NCI-H446 treated with DMSO at 0.1 percent for 48 hours (cell line): ENCODE measurements around the gene OCSTAMP.

Source experiments
- DNase-seq: peaks from one replicate; lab custom pipeline; 2025; lab: John Stamatoyannopoulos, UW

Gene OCSTAMP

DNA sequence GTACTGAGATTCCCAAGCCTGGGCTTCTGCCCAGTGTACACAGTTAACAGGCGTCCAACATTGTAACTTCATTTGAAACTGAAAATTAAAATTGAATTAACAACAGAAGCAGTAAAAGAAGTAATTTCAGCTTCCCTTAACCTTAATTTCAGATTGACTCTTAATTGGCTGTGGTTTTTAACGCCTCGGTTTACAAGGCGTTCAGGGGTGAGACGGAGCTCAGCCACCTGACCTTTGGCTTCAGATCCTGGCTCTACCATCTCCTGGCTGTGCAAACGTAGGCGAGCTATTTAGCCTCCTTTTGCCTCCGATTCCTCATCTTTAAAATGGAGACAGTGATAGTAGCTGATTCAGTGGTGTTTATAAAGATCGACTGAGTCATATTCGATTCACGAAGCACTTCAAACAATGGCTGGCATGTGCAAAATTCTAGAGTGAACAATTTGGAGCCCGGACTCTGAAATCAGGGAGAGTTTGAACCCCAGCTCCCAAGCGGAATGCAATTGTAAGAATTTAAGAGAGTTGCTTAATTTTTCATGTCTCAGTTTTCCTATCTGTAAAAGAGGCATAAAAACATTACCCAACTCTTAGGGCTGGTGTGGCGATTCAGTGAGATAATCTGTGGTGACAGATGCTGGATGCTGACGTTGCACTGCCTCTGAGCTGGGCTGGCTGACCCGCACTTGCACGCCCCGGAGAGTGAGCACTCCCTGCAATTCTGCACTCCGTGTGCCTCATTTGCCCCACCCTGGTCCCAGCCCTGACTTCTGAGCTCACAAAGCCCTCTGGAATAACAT lies 23.5 kb upstream of the OCSTAMP start:
- no peak for DNase-seq

- no peak for DNase-seq
Measured at GRCh38 chr20:46573234-46573633, 22.8 kb upstream of the OCSTAMP start.

DNA sequence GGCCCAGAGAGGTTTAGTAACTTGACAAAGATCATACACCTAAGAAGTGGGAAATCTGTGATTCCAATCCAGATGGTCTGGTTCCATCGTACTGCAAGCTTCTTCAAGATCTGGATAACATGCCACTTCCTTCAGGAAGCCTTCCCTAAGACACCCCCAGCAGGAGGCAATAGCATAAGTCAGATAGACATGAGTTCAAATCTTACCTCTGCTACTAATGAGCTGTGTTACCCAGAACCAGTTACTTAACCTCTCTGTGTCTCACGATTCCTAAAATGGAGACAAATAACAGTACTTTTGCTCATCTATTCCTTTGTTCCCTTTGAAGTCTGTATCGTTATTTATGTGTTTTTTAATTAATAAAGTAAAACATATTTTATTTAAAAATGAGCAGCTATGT lies 22.3 kb upstream of the OCSTAMP start:
- no peak for DNase-seq

DNA sequence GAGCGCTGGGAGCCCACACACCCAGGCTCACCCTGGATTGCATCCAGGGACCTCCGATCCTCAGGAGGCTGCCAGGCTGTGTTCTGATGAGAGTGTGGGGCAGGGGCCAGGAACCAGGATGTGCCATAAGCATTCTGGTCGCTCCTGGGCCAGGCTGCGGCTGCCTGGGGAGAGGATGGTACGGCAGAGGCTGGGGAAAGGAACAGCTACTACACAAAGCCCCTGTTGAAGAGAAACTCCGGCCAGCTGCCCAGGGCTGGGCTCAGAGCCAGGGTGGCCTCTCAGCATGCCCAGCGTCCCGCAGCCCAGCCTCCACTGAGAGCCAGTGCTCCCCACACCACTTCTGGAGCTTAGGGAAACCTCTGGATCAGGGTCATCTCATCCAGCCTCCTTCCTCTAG lies 21.7 kb upstream of the OCSTAMP start:
- DNase-seq, result no peak

DNA sequence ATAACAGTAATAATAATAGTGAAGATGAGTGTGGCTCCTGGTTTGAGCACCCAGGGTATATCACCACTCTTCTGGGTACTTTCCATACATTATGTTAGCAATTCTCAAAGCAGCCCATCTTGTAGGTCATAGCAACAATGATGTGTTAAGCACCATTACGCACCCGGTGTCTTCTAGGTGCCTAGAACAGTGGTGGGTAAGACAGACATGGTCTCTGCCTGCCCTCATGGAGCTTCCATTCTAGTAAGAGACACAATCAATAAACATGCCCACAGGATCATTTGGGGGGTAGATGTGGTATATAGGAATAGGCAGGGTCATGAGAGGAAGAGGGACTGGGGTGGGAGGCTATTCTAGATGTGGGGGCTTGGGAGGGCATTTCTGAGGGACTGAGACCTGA lies 21.0 kb upstream of the OCSTAMP start:
- no peak for DNase-seq

DNA sequence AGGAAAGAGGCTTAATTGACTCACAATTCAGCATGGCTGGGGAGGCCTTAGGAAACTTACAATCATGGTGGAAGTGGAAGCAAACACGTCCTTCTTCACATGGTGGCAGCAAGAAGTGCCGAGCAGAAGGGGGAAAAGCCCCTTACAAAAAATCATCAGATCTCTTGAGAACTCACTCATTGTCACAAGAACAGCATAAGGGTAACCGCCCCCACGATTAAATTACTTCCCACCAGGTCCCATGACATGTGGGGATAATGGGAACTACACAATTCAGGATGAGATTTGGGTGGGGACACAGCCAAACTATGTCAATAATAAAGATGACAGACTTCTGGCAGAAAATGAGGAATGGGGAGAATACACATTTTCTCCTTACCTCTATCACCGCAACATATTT lies 20.5 kb upstream of the OCSTAMP start:
- no peak for DNase-seq

DNA sequence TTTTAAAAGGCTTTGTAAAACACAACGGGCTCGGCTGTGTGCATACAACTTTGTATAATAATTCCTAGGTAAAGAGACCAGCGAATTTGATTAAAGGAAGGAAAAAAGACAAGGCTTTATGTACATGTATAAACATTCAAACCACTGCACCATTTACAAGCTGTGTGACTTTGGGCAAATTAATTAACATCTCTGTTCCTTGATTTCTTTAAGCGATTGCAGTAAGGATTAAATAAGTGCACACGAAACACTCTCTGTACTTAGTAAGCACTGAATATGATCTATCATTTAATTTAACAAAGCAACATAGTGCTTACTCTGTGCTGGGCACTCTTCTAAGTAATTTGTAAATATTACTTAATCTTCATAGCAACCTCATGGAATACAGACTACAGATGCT lies 19.5 kb upstream of the OCSTAMP start:
- no peak for DNase-seq

DNA sequence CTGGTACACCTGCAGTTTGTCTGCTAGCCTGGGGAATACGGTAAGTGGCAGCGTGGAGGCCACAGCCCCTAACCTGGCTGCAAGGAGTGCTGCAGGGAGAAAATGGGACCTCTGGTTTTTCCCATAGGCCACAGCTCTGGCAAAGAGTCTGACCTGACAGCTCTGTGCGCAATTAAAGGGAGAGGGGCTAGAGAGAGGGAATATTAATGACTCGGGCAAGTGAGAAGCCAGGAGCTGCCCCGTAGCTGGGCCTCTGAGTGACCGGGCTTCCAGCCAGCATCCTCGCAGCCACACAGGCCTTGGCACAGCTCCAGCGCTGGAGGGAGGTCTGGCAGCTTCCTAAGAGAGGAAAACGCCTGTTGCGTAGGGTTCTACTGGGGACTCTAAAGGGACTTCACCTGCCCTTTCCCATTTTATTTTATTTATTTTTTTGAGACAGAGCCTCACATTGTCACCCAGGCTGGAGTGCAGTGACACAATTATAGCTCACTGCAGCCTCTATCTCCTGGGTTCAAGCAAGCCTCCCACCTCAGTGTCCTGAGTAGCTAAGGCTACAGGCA lies 18.2 kb upstream of the OCSTAMP start:
- peak; percentile 84 for DNase-seq

DNA sequence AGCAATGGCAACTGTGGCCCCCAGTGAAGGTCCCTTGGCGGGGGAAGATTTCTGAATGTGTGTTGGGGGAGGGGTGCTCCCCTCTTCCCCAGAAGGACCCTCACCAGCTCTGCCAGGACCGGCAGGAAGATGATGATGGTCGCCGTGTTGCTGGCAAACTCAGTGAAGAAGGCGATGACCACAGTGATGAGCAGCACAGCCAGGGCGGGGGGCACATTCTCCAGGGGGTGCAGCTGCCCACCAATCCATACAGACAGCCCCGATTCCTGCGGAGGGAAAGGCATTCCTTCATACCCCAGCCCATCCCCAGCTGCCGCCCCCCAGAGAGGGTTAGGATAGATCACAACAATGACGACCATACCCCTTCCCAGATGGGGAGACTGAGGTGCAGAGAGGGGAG lies 15.7 kb upstream of the OCSTAMP start:
- no peak for DNase-seq

GRCh38 chr20:46564241-46564957 lies 13.9 kb upstream of the OCSTAMP start:
- no peak for DNase-seq

- DNase-seq, result no peak
Measured at GRCh38 chr20:46563860-46564221, 13.4 kb upstream of the OCSTAMP start.

GRCh38 chr20:46563170-46563859 lies 12.9 kb upstream of the OCSTAMP start:
- no peak for DNase-seq

- DNase-seq, result no peak
Measured at GRCh38 chr20:46562373-46563169, 12.1 kb upstream of the OCSTAMP start.

- DNase-seq, result no peak
Measured at GRCh38 chr20:46562009-46562372, 11.5 kb upstream of the OCSTAMP start.

- DNase-seq, result no peak
Measured at GRCh38 chr20:46559685-46560440, 9.4 kb upstream of the OCSTAMP start.

GRCh38 chr20:46559001-46559400 lies 8.5 kb upstream of the OCSTAMP start:
- DNase-seq, result no peak

- no peak for DNase-seq
Measured at GRCh38 chr20:46558511-46558959, 8.1 kb upstream of the OCSTAMP start.

GRCh38 chr20:46557231-46557956 lies 6.9 kb upstream of the OCSTAMP start:
- no peak for DNase-seq

- no peak for DNase-seq
Measured at GRCh38 chr20:46555370-46555956, 5.0 kb upstream of the OCSTAMP start.

DNA sequence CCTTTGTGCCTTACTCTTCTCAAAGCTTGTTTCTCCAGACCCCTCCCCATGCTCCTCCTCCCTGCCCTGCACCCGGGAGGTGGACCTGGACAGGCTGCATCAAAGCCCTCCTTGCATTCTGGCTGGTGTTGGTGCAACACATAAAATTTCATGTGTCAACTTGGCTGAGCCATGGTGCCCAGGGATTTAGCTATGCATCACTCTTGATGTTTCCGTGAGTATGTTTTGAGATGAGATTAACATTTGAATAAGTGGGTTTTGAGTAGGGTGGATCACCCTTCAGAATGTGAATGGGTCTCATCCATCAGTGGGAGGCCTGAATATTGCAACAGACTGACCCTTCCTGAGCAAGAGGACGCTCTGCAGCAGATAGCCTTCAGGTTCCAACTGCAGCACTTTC lies 4.4 kb upstream of the OCSTAMP start:
- no peak for DNase-seq
